ENCODE measurements around the gene DENND10.
"Not testable (repeated sequence)": the region's sequence is repeated elsewhere in the genome, so short reads cannot be mapped to it uniquely, and the experiment has no call there.

The DENND10 gene, protein sequence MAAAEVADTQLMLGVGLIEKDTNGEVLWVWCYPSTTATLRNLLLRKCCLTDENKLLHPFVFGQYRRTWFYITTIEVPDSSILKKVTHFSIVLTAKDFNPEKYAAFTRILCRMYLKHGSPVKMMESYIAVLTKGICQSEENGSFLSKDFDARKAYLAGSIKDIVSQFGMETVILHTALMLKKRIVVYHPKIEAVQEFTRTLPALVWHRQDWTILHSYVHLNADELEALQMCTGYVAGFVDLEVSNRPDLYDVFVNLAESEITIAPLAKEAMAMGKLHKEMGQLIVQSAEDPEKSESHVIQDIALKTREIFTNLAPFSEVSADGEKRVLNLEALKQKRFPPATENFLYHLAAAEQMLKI

DNA sequence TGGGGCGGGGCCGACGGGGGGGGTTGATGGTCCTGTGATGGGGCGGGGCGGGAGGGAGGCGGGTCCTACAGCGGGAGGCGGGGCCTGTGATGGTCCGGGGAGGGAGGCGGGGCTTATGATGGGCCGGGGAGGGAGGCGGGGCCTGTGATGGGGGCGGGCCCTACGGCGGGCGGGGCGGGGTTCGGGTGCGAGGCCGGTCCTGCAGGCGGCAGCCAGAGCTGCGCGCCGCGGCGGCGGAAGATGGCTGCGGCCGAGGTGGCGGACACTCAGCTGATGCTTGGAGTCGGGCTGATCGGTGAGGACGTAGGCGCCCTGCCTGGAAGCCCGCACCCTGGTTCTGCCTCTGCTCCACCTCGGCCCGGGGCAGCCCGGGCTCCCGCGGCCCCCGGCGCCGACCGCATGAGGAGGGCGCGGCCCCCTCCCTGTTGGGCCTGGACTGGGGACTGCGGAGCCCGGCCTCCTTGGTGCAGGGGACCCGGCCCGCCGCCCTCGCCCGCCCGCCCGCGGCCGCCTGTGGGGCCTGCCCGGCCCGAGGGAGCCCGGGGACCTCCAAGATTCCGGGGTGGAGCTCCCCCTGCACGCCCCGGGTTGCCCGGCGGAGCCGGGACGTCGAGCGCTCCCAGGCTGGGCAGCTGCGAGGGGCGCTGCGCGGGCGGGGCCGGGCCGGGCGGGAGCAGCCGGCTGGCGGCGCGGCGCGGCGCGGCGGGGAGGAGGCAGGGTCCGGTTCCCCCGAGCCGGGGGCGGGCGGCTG is at the start of gene DENND10:
Gene DENND10, plus strand, starts transcription at position 211 of the 751 bp plus-strand sequence. Its CDS starts 30 bp downstream, at position 241.
- peak; percentile 76 for DNase-seq

DNA sequence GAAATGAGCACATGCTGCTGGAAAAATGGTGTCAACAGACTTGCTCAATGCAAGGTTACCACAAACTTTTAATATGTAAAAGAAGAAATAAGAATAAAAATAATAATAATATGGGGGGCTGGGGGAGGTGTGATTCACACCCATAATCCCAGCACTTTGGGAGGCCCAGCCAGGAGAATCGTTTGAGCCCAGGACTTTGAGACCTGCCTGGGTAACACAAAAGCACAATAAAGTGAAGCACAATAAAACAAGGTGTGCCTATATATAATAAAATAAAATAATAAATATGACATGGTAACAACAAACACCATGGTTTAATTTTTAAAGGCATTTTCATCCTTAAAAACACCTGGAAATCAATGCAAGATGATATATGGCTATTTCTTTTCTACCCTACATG is 48.4 kb upstream of the DENND10 start:
- DNase-seq, result no peak

DNA sequence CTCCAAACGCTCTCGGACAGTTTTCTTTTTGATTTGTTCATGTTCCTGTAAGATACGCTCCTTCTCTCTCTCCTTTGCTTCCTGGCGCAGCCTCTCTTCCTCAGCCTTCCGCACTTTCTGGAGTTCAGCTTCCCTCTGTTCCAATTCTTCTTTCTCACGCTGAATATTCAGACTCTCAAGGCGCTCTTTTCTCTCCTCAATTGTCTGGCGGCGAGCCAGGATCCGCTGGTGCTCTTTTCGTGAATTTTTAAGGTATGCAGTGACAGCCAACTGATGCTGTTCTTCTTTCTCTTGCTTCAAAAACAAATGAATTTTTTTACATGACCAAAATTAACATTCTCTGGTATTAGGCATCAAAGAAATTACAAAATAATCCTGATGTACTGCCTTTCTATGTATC is 45.9 kb upstream of the DENND10 start:
- DNase-seq, result no peak

DNA sequence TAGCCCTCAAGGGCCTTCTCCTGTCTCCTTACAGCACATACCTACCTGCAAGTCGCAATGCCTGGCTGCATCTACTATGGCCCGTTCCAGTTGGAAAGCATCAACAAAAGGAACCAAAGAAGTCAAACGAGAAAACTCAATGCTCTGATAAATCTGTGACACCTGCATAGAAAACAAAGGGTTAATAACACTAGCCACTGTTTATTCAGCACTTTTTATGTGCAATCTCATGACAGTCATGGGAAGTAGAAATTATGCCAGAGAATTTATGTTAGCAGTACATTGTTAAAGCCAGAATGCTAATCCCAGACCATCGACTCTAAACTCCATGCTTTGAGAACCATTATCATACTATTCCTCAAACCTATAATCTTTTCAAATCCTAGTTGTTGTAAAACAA is 44.4 kb upstream of the DENND10 start:
- DNase-seq, result no peak

DNA sequence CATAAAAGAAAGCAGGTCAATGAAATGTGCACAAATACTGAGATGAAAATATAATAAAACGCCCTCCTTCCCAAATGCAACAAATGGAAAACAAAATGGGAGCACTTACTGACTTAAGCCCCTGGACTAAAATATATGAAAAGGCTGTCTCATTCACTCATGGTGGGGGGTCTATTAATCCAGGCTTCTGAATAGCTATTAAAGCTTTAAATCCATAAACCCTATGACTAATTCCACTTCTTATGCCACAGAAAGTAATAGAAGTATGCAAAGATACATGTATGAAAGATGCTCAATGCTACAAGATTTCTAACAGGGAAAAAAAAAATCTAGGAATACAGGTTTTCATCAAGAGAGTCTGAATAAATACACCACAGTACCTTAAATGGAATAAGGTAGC is 43.8 kb upstream of the DENND10 start:
- no peak for DNase-seq

DNA sequence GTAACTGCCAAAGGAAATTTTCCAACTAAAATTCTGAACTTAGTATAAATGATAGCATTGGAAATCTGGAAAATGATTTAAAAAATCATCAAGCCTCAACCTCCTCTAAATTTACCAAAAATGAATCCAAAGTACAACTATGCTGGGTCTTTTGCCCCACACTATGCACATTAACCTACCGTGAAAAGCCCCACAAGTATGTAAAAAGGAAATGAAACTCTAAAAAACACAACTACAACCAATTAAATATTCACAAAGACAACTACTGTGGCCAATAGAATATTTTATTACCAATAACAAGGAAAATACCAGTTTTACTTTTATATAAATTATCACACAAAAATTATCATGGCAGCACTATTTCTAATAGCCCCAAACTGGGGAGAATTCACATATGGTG is 42.6 kb upstream of the DENND10 start:
- DNase-seq, result no peak

DNA sequence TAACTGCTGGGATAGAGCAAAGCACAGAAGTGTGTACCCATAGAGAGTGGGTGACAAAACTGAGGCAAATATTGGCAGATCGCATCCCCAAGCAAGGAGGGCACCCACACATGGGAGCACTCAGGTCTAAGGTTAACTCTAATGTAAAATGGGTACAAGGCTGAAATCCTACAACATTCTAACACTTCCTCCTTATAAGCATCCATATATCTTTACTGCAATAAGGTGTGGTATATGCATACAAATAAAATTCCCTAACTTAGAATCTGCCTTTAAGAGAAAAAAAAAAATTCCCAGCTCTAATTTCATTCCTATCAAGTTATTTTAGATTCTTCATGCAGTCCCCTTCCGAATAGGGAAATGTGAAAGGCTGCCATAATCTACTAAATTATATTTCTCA is 42.0 kb upstream of the DENND10 start:
- DNase-seq, result no peak

DNA sequence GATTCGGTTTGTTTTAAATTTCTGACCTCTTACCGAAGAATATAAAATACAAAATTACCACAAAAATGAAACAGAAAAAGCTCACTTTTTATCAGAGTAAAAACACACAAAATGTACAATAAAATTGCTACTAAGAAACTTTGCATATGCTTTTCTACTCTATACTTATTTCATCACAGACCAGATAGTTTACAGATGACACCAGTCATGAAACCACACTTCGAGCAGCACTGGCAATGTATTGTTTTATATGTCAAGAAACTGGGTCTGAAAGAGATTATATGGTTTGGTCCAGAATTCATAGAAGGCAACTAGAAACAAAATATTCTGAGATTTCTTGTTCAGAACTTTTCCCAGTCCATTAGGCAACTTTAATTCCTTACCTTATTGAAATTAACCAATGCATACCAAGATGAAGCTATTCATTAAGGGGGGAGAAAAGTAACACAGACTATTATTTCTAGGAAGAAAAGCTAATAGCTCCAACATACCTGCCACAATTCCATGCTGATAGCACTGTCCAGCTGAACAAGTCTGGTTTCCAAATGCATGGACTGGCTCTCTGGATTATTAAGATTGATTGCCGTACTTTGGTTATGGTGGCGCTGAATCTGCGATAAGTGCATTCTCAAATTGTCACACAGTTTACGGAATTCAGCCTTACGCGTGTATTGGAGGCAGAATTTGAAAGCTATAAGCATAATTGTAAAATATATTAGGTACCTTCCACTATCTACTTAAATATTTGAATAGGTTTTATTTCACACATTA is 33.3 kb upstream of the DENND10 start:
- DNase-seq, result no peak

DNA sequence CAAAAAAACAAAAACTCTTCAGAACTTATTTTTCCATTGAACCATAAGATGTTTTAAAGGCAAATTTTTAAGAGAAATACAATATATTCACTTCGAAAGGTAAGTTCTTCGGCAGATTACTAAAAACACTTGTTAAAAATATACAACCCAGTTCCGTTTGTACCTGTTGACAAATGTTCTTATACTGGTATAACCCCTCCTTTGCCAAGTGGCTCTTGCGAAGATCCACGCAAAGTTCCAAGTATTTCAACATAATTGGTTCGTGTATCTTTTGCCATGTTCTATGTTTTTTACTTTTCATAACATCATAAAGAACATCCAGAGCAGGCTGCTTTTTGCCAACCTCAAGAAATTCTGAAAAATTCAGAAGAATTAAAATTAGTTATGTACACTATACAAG is 30.3 kb upstream of the DENND10 start:
- no peak for DNase-seq

DNA sequence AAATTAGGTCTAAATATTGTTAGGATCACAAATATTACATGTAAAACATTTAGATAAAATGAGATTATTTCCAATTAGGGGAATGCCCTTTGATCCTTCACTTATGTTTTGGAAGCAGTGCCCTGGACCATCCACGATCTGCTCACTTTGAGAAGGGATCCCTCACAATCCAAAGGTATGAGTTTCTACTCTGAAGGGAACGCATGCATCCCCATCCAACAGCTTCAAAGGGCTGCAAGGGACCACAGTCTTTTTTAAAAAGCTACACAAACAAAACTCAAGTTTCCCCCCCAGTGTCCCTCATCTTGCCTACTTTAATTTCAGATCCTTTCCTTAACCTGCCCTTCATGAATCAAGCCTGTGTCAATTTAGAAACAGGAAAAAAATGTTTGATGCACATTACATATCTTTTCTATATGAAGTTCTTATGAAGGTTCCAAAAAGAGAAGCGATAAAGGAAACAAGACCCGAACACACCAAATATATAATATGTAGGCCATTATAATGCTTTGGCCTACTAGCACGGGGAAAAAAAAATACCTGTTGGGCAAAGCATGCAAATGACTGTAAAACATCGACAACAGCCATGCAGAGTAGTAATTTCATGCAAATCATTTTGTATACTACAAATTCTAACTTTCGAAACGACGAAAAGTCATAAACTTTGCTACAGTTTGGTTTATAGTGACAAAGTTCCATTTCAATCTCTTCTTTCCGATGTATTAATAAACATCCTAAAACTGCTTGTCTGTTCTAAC is 25.3 kb upstream of the DENND10 start:
- no peak for DNase-seq

DNA sequence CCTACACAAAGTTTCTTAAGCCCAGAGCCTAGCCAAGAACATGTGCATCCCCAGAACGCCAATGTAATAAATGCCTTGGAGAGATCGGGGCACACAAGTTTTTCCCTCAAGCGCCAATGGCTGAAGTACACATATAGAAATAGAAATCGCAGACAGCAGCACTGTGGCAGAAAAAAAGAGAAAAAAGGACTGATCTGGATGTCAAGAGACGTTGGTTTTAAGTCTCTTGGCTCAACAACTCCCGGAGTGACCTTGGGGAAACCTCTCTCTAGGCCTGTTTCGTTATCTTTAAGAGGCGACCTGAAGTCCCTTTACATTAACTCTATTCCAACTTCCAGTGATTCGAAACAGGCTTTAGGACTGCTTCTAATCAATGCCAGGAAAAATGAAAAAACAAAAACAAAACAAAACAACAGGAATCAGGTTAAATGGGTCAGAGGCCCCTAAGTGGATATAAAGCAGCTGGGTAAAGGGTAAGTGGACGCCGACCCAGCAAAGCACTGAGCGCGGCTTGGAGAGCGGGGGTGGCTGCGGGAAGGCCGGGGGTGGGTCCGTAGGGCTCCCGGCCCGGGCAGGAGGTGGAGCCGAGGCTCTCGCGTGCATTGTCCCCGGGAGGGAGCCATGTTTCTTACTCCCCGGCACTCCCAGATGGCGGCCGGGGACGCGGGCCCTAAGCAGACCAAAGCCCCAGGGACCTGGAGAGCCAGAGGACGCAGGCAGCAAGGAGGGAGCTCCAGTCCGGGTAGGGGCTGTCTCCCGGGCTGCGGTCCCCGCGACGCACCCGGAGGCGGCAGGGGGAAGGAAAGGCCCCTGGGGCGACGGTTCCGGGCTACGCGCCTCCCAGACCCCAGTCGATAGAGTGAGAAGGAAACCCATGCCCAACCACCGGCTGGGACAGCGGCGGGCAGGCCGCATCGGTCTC is 24.1 kb upstream of the DENND10 start:
- peak; percentile 67 for DNase-seq

DNA sequence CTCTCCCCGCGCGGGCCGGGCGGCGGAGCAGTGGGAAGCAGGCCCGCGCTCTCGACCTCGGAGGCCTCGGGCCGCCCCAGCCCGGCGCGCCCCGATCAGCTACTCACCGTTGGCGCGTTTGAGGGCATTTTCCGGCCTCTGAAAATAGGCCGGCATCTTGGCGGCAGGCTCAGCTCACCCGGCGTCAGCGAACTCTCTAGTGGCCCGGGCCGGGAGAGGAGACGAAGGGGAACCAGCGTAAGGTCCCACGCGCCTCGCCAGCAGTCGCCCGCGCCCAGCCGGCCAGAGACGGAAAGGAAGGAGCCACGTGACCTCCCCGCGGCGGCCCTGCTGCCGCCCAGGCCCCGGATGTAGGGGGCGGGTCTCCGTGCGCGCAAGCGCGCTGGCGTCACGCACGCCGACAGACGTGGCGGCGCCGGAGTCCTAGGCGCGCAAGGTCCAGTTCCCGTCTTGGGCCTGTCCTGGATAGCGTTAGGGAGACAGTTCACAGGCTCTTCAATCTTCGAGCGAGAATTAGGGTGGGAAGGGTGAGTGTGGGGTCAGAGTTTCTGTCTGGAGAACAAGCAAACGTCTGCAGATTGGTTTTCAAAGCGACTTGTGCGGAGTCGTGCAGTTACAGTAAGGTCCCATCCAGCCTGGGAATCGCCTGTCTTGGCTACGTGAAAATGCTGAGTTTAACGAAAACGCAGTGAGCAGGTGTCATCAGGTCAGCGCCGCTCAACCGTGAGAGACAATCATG is 23.2 kb upstream of the DENND10 start, which contains the start of gene EIF3A:
Gene EIF3A, minus strand, starts transcription at position 297 of the 739 bp plus-strand sequence. Its CDS starts 141 bp downstream, at position 156.
- DNase-seq, result peak; percentile 91

DNA sequence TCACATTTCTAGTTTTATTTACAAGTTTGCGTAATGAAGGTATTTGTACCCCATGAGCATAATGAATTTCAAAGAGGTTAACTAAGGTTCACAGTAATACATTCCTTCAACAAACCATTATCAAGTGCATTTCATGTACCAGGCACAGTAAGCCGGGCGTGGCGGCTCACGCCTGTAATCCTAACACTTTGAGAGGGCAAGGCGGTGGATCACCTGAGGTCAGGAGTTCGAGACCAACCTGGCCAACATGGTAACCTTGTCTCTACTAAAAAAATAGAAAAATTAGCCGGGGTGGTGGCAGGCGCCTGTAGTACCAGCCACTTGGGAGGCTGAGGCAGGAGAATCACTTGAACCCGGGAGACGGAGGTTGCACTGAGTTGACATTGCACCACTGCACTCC is 19.0 kb upstream of the DENND10 start:
- no peak for DNase-seq

DNA sequence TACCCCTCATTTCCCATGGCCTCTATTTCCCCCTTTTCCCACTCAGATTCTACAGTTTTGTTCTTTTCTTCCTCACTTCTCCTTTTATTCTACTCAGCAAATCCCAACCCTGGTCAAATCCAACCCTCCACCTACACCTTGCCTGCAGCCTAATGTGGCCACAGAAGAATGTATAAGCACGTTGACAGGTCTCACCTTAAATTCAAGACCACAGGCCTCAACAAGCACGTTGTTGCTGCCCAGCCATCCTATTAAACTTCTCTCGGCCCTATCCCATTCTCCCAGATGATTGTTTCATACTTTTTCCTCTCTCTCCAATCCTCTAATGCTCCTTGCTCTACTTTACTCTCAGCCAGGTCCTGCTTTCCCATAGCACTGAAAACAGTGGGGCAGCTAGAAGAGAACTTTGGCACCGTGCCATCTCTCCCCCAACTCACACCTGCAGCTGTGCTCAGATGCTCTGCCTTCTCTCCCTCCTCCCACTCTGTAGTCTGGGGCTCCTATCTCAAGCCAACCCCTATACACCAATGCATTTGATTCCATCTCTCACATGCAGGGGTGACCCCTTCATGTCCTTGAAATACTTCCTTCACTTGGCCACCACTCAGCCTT is 16.5 kb upstream of the DENND10 start:
- no peak for DNase-seq

DNA sequence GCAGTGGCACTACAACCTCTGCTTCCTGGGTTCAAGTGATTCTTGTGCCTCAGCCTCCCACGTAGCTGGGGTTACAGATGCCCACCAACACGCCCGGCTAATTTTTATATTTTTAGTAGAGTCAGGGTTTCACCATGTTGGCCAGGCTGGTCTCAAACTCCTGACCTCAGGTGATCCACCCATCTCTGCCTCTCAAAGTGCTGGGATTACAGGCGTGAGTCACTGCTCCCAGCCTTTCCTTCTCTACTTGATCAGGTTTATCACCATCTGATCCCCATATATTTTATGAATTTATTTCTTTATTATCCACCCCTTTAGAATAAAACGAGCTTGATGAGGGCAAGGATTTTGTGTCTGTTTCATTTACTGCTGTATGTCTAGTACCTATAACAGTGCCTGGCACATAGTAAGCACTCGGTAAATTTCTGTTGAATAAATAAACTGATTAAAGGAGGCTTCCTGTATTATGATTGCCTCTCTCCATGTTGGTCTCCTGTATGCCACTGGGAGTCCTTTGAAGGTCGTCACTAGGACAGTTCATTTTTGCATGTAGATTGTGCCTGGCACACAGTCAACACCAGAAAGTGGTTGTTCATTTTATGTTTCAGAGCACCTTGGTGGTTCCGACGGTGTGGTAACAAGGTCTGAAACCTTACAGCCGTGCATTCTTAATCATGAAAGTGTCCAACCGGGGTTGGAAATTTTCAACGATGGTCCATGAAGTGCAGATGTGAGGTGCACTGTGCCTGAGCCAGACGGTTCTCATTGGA is 13.7 kb upstream of the DENND10 start:
- DNase-seq, result peak; percentile 66

DNA sequence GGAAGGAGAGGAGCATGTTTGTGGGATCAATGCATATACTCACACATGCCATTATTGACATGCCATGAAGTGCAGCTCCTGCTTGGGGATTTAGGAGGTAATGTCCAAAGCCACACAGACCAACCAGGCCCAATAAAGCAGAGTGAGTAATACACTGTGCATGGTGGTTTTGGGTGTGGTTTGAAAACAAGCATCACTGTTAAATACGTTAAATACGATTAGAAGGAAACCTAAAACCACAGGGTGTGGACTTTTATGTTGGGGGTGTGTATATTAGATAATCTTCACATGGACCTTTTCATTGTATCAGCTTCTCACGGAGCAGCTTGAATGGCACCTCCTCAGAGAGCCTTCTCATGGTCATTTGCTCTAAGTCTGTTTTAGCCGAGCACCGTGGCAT is 12.9 kb upstream of the DENND10 start:
- peak; percentile 42 for DNase-seq

DNA sequence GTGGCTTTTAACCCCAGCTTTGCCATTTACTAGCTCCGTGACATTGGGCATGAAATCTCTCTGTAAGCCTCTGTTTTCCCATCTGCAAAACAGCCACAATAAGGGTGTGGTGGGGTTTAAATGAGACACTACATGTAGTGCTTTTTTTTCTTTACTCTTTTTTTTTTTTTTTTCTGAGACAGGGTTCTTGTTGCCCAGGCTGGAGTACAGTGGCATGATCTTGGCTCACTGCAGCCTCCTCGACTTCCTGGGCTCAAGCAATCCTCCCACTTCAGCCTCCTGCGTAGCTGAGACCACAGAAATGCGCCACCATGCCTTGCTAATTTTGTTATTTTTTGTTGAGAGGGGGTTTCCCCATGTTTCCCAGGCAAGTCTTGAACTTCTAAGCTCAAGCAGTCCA is 8.3 kb upstream of the DENND10 start:
- DNase-seq, result no peak

DNA sequence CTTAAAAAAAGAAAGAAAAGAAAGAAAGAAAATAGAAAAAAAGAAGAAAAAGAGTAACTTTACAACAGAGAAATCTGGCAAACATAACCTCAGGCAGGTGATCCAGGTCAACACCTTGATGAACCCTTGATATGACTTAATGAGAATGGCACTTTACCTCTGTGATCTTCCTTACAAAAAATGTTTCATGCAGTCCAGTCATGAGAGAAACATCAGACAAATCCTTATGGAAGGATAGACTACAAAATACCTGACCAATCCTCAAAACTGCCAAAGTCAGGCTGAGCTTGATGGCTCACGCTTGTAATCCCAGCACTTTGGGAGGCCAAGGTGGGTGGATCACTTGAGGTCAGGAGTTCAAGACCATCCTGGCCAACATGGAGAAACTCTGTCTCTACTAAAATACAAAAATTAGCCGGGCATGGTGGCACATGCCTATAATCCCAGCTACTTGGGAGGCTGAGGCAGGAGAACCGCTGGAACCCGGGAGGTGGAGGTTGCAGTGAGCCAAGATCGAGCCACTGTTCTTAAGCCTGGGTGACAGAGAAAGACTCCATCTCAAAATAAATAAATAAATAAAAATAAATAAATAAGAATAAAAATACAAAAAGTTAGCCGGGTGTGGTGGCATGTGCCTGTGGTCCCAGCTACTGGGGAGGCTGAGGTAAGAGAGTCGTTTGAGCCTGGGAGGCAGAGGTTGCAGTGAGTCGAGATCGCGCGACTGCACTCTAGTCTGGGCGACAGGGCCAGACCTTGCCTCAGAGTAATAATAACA is 7.1 kb upstream of the DENND10 start:
- DNase-seq, result not testable (repeated sequence)

DNA sequence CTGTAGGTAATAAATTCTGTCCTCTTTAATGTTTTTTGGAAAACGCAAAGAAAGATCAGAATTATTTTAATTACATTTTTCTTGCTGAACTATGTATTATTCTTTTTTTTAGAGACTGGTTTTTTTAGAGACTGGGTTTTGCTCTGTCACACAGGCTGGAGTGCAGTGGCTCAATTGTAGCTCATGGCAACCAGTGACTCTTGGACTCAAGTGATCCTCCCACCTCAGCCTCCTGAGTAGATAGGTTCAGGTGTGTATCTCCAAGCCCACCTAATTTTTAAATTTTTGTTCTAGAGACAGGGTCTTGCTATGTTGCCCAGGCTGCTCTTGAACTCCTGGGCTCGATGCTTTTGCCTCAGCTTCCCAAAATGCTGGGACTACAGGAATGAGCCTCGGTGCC is 5.3 kb upstream of the DENND10 start:
- DNase-seq, result no peak

All from stimulated activated CD4-positive, alpha-beta T cell treated with anti-CD3 and anti-CD28 coated beads, Interleukin-4, amount 100 ng/mL, for 24 hours (primary cell).